SK-N-SH (cell line): ENCODE results near the gene GMEB1. TPM values are rescaled to one million over a fixed set of nuclear protein-coding genes. Genes with fewer than 3 reads are reported as not detected.

Experiments used
- CTCF ChIA-PET: fragments of 300-600, 350-600 bp; formaldehyde crosslinking; extraction: SDS; loops from one replicate; lab custom pipeline; 2021; lab: Yijun Ruan, JAX
- POLR2A ChIA-PET: fragments of 350-600 bp; sonication (Branson Sonifier 250); formaldehyde crosslinking; extraction: SDS; loops from one replicate; lab custom pipeline; 2020; ENCODE audit warnings: antibody characterized with exemption, inconsistent platforms; lab: Yijun Ruan, JAX
- DNase-seq: peaks from one replicate; pipeline ENCODE4 v3.0.0; 2012
- H2AFZ ChIP-seq: fragments of 200-600 bp; sonication (generic); 2 replicates; pipeline ENCODE4 v1.8.1; 2016; ENCODE audit warnings: antibody characterized with exemption, mild to moderate bottlenecking, low read depth
- H3F3A ChIP-seq: fragments of 200-600 bp; sonication (generic); replicated peaks from 2 replicates; pipeline ENCODE3; 2016; ENCODE audit warnings: antibody characterized with exemption, mild to moderate bottlenecking; ENCODE audit not compliant: insufficient read depth
- H3K27ac ChIP-seq, 2 experiments: fragments of 200-500 bp in 1 of 2; fragments of 200-600 bp in 1 of 2; sonication (Bioruptor generic) in 1 of 2; sonication (generic), shearing (Covaris generic) in 1 of 2; 2 replicates each; pipeline versions ENCODE4 v1.5.1 to v1.6.1; 2014 to 2016; ENCODE audit warnings: low read depth in 2 of 2, inconsistent platforms in 1 of 2, low read length in 1 of 2, mild to moderate bottlenecking in 1 of 2, mixed read lengths in 1 of 2
- H3K27me3 ChIP-seq: fragments of 200-600 bp; sonication (generic), shearing (Covaris generic); 2 replicates; pipeline ENCODE4 v1.6.1; 2016; ENCODE audit warnings: mixed run types; ENCODE audit not compliant: insufficient read depth
- H3K36me3 ChIP-seq, 2 experiments: fragments of 200-500 bp in 1 of 2; fragments of 200-600 bp in 1 of 2; sonication (Bioruptor generic) in 1 of 2; sonication (generic) in 1 of 2; replicated peaks in 1 of 2; 2 replicates each; pipeline versions ENCODE3 to v1.5.1; 2014 to 2016; ENCODE audit warnings: low read length in 1 of 2, mild to moderate bottlenecking in 1 of 2; ENCODE audit not compliant: insufficient read depth in 2 of 2, control insufficient read depth in 1 of 2
- H3K4me1 ChIP-seq, 2 experiments: fragments of 200-500 bp in 1 of 2; fragments of 200-600 bp in 1 of 2; sonication (Bioruptor generic) in 1 of 2; sonication (generic), shearing (Covaris generic) in 1 of 2; 2 replicates each; pipeline versions ENCODE4 v1.5.1 to v1.6.1; 2014 to 2016; ENCODE audit warnings: low read depth in 1 of 2, low read length in 1 of 2, mixed run types in 1 of 2; ENCODE audit not compliant: insufficient read depth in 2 of 2, control insufficient read depth in 1 of 2
- H3K4me2 ChIP-seq: fragments of 200-600 bp; sonication (generic), shearing (Covaris generic); 2 replicates; pipeline ENCODE4 v1.6.1; 2017; ENCODE audit warnings: mixed run types
- H3K4me3 ChIP-seq, 2 experiments: fragments of 200-500 bp in 1 of 2; fragments of 200-600 bp in 1 of 2; sonication (Bioruptor generic) in 1 of 2; sonication (generic), shearing (Covaris generic) in 1 of 2; 2 replicates each; pipeline versions ENCODE4 v1.5.1 to v1.8.1; 2014 to 2016; ENCODE audit warnings: low read depth in 2 of 2, inconsistent platforms in 1 of 2, low read length in 1 of 2, mild to moderate bottlenecking in 1 of 2, mixed read lengths in 1 of 2, moderate library complexity in 1 of 2
- H3K79me2 ChIP-seq: fragments of 200-600 bp; sonication (generic); 2 replicates; pipeline ENCODE4 v1.8.1; 2017; ENCODE audit warnings: mild to moderate bottlenecking; ENCODE audit not compliant: insufficient read depth
- H3K9ac ChIP-seq: fragments of 200-600 bp; sonication (generic); 2 replicates; pipeline ENCODE4 v1.6.1; 2017; ENCODE audit warnings: mixed run types
- H3K9me2 ChIP-seq: fragments of 200-600 bp; sonication (generic); 2 replicates; pipeline ENCODE4 v1.6.1; 2017; ENCODE audit warnings: mixed run types
- H3K9me3 ChIP-seq: fragments of 200-600 bp; sonication (generic); 2 replicates; pipeline ENCODE4 v1.6.1; 2017; ENCODE audit warnings: mixed run types, mild to moderate bottlenecking, moderate library complexity
- H4K20me1 ChIP-seq: fragments of 200-600 bp; sonication (generic); 2 replicates; pipeline ENCODE4 v1.6.1; 2017; ENCODE audit warnings: mild to moderate bottlenecking, mixed run types; ENCODE audit not compliant: insufficient read depth
- EP300 ChIP-seq, 2 experiments: IDR thresholded peaks; 2 replicates each; pipeline versions ENCODE4 v1.4.0 to v1.6.1; 2012; ENCODE audit warnings: borderline replicate concordance in 1 of 2, low read depth in 1 of 2, low read length in 1 of 2
- FOXM1 ChIP-seq: IDR thresholded peaks from 2 replicates; pipeline ENCODE4 v1.4.0; 2012; ENCODE audit warnings: low read depth, mild to moderate bottlenecking
- JUND ChIP-seq: IDR thresholded peaks from 2 replicates; pipeline ENCODE4 v1.4.0; 2012
- POLR2AphosphoS5 ChIP-seq: IDR thresholded peaks from 2 replicates; pipeline ENCODE4 v1.6.1; 2012; ENCODE audit warnings: low read depth, low read length
- RXRA ChIP-seq: IDR thresholded peaks from 2 replicates; pipeline ENCODE4 v1.4.0; 2012; ENCODE audit warnings: low read depth, mild to moderate bottlenecking, borderline replicate concordance
- SIN3A ChIP-seq: IDR thresholded peaks from 2 replicates; pipeline ENCODE4 v1.6.1; 2012; ENCODE audit warnings: low read depth, mild to moderate bottlenecking, low read length, moderate library complexity, borderline replicate concordance
- TAF1 ChIP-seq: IDR thresholded peaks from 2 replicates; pipeline ENCODE4 v1.6.1; 2012; ENCODE audit warnings: low read depth, mild to moderate bottlenecking, low read length, moderate library complexity, borderline replicate concordance
- TCF12 ChIP-seq: IDR thresholded peaks from 2 replicates; pipeline ENCODE4 v1.4.0; 2012
- TEAD4 ChIP-seq: IDR thresholded peaks from 2 replicates; pipeline ENCODE4 v1.4.0; 2012; ENCODE audit warnings: mild to moderate bottlenecking, borderline replicate concordance; ENCODE audit not compliant: insufficient read depth
- WGBS: methylation state at CpG from one replicate; pipeline ENCODE4 v1.1.6; 2017; ENCODE audit warnings: low lambda C conversion rate; 5-methylcytosine and 5-hydroxymethylcytosine counted together
- polyA plus RNA-seq, 3 experiments: library from polyadenylated mRNA; depleted of rRNA; stranded (reverse); fragments of >200 nt; gene quantifications; 2 replicates each; pipeline ENCODE4 v1.2.3, GENCODE V29; 2012
- TF ChIP-seq, protein P1 (sequence below): IDR thresholded peaks from 2 replicates; pipeline ENCODE4 v1.4.0; 2012; ENCODE audit warnings: low read depth
- TF ChIP-seq, protein P2 (sequence below): fragments of 150-350 bp; IDR thresholded peaks from 2 replicates; pipeline ENCODE4 v1.6.1; 2017; ENCODE audit warnings: antibody characterized with exemption, low read length, low read depth, borderline replicate concordance
- TF ChIP-seq, protein P3 (sequence below): IDR thresholded peaks from 2 replicates; pipeline ENCODE4 v1.4.0; 2012; ENCODE audit warnings: low read depth, borderline replicate concordance

GMEB1 gene
- polyA plus RNA-seq, 1 of the 3 experiments (the other 2 are of a cell fraction), result 3.6 TPM

DNA sequence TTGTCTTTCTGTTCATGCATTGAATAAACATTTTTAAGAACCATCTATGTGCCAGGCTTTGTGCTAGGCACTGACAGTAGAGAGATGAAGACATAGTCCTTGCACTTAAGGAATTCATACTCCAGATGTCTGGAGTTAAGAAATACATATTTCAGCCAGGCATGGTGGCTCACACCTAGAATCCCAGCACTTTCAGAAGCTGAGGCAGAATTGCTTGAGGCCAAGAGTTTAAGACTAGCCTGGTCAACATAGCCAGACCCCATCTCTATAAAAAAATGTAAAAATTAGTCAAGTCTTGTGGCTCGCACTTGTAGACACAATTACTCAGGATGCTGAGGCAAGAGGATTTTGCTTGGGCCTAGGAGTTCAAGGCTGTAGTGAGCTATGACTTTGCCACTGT lies 49.6 kb downstream of the GMEB1 start (continued):
- TF ChIP-seq TAF1, result no peak
- TF ChIP-seq SIN3A, result no peak
- TF ChIP-seq TCF12, result no peak
- TF ChIP-seq, protein P1, sequence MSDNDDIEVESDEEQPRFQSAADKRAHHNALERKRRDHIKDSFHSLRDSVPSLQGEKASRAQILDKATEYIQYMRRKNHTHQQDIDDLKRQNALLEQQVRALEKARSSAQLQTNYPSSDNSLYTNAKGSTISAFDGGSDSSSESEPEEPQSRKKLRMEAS, result no peak

DNA sequence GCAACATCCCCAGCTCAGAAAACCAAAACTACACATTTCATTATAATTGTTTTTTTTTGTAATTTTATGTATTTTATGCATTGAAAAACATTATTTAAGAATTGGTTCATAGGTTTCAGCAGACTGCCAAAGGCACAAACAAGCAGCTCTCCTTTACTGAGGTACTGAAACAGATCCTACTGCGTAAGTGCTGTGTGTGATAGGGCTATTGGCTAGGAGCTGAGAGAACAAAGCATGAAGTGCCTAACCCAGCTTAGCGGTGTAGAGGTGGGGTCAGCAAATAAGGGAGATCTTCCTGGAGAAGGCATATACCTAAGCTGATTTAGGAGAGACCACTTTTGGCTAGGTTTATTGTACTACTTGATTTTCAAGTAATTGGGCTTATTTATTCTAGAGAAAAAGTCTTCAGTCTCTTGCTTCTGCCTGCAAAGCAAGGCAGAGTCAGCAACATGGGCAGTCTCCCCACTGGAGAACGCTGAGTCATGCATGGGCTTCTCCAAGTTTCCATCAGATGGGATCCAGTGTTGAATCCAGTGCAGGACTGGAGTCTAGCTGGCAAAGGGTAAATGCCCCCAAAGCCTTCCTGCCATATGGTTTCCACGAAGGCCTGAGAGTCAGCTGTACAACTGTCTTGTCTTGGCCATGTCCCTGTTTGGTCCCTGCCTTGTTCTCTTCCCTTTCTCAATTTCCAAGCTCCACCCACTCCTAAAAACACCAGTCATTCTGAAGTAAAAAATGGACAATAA lies 50.2 kb downstream of the GMEB1 start:
- H3K79me2 ChIP-seq, result no peaks in the 10 kb centered on the region
- peak overlapping the region; percentile 52; the same call in 1 of the 2 replicates for H2AFZ ChIP-seq
- 78% methylated on average over 4 of the region's 4 CpGs for WGBS
- H3K4me1 ChIP-seq, result peaks cover 3 to 6% of the 10 kb centered on the region in 2 experiments; a peak in 3 of 4 replicates
- DNase-seq, result no peak
- no peaks in the 10 kb centered on the region for H3K9me3 ChIP-seq
- no peaks in the 10 kb centered on the region for H3K9me2 ChIP-seq
- no peaks in the 10 kb centered on the region for H3K27me3 ChIP-seq
- peaks cover 7% of the 10 kb centered on the region for H3F3A ChIP-seq
- no peaks in the 10 kb centered on the region for H4K20me1 ChIP-seq
- TF ChIP-seq, protein P1, result no peak
- TF ChIP-seq, protein P2, sequence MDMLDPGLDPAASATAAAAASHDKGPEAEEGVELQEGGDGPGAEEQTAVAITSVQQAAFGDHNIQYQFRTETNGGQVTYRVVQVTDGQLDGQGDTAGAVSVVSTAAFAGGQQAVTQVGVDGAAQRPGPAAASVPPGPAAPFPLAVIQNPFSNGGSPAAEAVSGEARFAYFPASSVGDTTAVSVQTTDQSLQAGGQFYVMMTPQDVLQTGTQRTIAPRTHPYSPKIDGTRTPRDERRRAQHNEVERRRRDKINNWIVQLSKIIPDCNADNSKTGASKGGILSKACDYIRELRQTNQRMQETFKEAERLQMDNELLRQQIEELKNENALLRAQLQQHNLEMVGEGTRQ, result no peak
- TF ChIP-seq TEAD4 (no peak), JUND (no peak), EP300 (IDR thresholded peaks at IDR 0.05; ENCODE audit: borderline replicate concordance in 1 of 2, low read depth in 1 of 2, low read length in 1 of 2) (no peak), TAF1 (no peak), POLR2AphosphoS5 (no peak), FOXM1 (no peak), RXRA (no peak)
- TF ChIP-seq, protein P3, sequence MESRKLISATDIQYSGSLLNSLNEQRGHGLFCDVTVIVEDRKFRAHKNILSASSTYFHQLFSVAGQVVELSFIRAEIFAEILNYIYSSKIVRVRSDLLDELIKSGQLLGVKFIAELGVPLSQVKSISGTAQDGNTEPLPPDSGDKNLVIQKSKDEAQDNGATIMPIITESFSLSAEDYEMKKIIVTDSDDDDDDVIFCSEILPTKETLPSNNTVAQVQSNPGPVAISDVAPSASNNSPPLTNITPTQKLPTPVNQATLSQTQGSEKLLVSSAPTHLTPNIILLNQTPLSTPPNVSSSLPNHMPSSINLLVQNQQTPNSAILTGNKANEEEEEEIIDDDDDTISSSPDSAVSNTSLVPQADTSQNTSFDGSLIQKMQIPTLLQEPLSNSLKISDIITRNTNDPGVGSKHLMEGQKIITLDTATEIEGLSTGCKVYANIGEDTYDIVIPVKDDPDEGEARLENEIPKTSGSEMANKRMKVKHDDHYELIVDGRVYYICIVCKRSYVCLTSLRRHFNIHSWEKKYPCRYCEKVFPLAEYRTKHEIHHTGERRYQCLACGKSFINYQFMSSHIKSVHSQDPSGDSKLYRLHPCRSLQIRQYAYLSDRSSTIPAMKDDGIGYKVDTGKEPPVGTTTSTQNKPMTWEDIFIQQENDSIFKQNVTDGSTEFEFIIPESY, result no peak
- ChIA-PET POLR2A (no interaction called here), CTCF (interaction anchor here (0.9 to 3.3 kb wide), 4 partner anchors 10 to 38 kb away, joined by 3 to 15 read pairs (median 7); partner anchors contain the start of gene YTHDF2)
- no peak overlapping the region for H3K4me2 ChIP-seq
- peaks cover 5 to 10% of the 10 kb centered on the region in 2 experiments for H3K36me3 ChIP-seq
- no peak overlapping the region for H3K4me3 ChIP-seq
- H3K27ac ChIP-seq, result no peak overlapping the region
- H3K9ac ChIP-seq, result no peak overlapping the region
